Parathyroid adenoma (tissue), 2 donors: ENCODE data around the gene EIF2AK3.

Experiments used
- H2AFZ ChIP-seq: fragments of 300-600 bp; sonication (generic); one replicate; pipeline ENCODE4 v1.7.0; 2017; ENCODE audit warnings: antibody characterized with exemption, mild to moderate bottlenecking
- H3K27ac ChIP-seq: fragments of 300-600 bp; sonication (generic); one replicate; pipeline ENCODE4 v1.7.0; 2017
- H3K27me3 ChIP-seq: fragments of 300-600 bp; sonication (generic); one replicate; pipeline ENCODE4 v1.7.0; 2017; ENCODE audit warnings: low read length; ENCODE audit not compliant: control insufficient read depth, insufficient read depth
- H3K36me3 ChIP-seq: fragments of 300-600 bp; sonication (generic); one replicate; pipeline ENCODE4 v1.7.0; 2017; ENCODE audit warnings: low read length; ENCODE audit not compliant: control insufficient read depth, insufficient read depth
- H3K4me1 ChIP-seq: fragments of 300-600 bp; sonication (generic); one replicate; pipeline ENCODE4 v1.7.0; 2017; ENCODE audit warnings: control low read depth
- H3K4me2 ChIP-seq: fragments of 300-600 bp; sonication (generic); one replicate; pipeline ENCODE4 v1.7.0; 2017; ENCODE audit warnings: low read length
- H3K4me3 ChIP-seq: fragments of 300-600 bp; sonication (generic); one replicate; pipeline ENCODE4 v1.7.0; 2017; ENCODE audit warnings: low read depth, low read length
- H3K79me2 ChIP-seq: fragments of 300-600 bp; sonication (generic); one replicate; pipeline ENCODE4 v1.7.0; 2017; ENCODE audit warnings: control low read depth
- H3K9ac ChIP-seq: fragments of 300-600 bp; sonication (generic); one replicate; pipeline ENCODE4 v1.7.0; 2017; ENCODE audit warnings: mild to moderate bottlenecking
- H3K9me3 ChIP-seq: fragments of 300-600 bp; sonication (generic); one replicate; pipeline ENCODE4 v1.7.0; 2017; ENCODE audit warnings: low read length; ENCODE audit not compliant: control insufficient read depth
- TF ChIP-seq, protein P1 (sequence below): fragments of 300-600 bp; sonication (generic); IDR thresholded peaks from one replicate; pipeline ENCODE4 v1.7.0; 2017; ENCODE audit warnings: antibody characterized with exemption, mild to moderate bottlenecking
- donor health status: primary hyperparathyroidism.

Gene EIF2AK3

DNA sequence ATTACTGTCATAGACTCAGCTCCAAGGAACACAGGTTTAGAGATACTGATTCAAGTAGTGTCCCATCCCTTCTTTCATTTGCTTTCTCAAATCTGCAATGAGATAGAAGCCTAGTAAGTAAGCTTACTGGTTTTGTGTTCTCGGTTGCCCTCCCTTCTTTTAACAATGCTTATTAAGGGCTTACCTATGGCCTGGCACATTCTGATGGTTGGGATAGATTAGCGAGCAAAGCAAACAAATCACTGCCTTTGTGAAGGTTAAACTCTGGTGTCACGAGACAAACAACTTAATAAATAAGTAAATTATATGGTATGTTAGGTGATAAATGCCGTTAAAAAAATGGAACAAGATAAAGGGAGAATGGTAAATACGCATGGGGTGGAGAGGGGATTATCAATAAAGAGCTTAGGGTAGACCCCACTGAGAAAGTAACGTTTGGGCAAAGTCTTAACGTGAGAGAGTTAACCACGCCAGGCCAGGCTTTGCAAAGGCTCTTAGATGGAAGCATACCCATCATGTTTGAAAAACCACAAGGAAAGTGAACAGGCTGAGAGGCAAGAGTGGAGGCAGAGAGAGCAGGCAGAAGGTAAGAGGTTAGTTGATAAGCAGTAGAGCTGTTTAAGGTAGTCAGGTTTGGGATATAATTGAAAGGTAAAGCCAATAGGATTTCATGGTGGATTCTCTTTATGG is 31.0 kb downstream of the EIF2AK3 start:
- H2AFZ ChIP-seq: no peak overlapping the region
- H3K27ac ChIP-seq: no peak overlapping the region
- TF ChIP-seq, protein P1, sequence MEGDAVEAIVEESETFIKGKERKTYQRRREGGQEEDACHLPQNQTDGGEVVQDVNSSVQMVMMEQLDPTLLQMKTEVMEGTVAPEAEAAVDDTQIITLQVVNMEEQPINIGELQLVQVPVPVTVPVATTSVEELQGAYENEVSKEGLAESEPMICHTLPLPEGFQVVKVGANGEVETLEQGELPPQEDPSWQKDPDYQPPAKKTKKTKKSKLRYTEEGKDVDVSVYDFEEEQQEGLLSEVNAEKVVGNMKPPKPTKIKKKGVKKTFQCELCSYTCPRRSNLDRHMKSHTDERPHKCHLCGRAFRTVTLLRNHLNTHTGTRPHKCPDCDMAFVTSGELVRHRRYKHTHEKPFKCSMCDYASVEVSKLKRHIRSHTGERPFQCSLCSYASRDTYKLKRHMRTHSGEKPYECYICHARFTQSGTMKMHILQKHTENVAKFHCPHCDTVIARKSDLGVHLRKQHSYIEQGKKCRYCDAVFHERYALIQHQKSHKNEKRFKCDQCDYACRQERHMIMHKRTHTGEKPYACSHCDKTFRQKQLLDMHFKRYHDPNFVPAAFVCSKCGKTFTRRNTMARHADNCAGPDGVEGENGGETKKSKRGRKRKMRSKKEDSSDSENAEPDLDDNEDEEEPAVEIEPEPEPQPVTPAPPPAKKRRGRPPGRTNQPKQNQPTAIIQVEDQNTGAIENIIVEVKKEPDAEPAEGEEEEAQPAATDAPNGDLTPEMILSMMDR: no peak

DNA sequence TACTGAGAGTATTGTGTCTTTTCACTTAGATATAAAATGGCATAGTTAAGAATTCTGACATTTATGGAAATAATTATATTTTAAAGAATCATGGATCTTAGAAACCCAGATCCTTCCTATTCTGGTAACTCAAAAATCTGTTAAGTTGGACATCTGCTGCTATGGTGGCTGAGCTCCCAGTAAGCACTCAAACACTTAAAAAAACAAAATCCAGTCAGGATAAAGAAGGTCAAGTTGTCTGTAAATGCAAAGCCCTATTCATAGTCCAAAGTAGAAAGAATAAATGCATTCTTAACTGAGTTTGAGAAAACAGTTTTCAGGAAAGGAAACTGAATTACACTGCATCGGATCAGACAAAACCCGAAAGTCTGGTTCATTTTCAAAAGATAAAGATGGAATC is 35.6 kb downstream of the EIF2AK3 start:
- no peaks in the 10 kb centered on the region for H3K36me3 ChIP-seq
- H3K79me2 ChIP-seq: no peaks in the 10 kb centered on the region
- no peaks in the 10 kb centered on the region for H3K9me3 ChIP-seq
- H3K4me3 ChIP-seq: no peak overlapping the region
- H2AFZ ChIP-seq: no peak overlapping the region
- H3K27ac ChIP-seq: no peak overlapping the region
- H3K4me2 ChIP-seq: no peak overlapping the region
- H3K4me1 ChIP-seq: no peaks in the 10 kb centered on the region
- H3K9ac ChIP-seq: no peak overlapping the region
- H3K27me3 ChIP-seq: no peaks in the 10 kb centered on the region
- TF ChIP-seq, protein P1: no peak

More for the DNA sequence above, 31.0 kb downstream of the EIF2AK3 start:
- Histone ChIP-seq H3K27me3 (no peaks in the 10 kb centered on the region), H3K9ac (no peak overlapping the region), H3K4me2 (no peak overlapping the region), H3K36me3 (no peaks in the 10 kb centered on the region), H3K4me1 (no peaks in the 10 kb centered on the region), H3K79me2 (peaks cover 6% of the 10 kb centered on the region), H3K4me3 (no peak overlapping the region), H3K9me3 (no peaks in the 10 kb centered on the region)

DNA sequence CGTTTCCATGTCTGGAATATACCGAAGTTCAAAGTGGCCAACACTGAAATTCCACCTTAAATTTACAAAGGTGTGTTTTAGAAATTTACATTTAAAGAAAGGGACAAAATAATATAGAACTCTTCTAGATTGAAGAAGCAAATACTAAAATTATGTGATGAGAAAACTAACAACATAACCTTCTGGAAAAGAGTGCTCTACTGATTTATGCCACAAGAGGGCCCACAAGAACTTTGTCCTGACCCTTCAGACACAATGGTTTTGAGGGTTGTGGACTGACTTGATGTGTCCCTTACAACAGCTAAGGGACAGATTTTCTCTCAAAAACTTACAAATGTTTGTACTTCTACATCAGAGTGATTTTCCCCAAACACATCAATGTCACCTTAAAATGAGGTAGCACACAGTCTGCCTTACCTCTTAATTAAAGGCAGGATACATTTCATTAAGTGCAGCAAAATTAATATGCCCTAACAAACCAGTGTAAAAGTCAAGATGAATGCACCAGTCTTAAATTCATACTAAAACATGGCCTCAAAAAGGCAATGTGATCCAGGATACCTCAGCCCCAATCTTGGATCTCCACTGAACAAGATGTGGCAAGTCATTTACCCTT is 36.2 kb downstream of the EIF2AK3 start:
- H3K4me2 ChIP-seq: no peak overlapping the region
- H3K79me2 ChIP-seq: no peaks in the 10 kb centered on the region
- no peaks in the 10 kb centered on the region for H3K4me1 ChIP-seq
- H3K36me3 ChIP-seq: no peaks in the 10 kb centered on the region
- H3K27ac ChIP-seq: no peak overlapping the region
- no peak overlapping the region for H2AFZ ChIP-seq
- H3K9ac ChIP-seq: no peak overlapping the region
- H3K4me3 ChIP-seq: no peak overlapping the region
- H3K27me3 ChIP-seq: no peaks in the 10 kb centered on the region
- no peaks in the 10 kb centered on the region for H3K9me3 ChIP-seq
- TF ChIP-seq, protein P1: peak; percentile 79

DNA sequence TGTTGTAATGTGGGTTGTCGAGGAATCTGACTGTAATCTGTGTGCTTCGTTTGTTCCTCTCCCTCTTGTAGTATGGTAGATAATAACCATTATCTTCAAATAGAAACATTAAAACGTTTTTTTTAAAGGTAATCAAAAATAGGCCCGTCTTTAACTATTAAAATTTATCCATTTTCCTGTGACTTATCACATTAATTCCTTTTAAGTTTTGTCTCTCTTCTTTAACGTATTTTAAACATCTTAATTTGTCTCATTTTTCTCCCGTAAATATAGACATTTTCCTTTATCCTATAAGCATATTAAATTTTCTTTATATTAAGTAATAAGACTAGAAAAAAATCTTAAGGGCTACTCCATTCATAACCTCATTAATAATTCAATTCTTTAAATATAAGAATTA is 41.3 kb downstream of the EIF2AK3 start:
- H3K4me3 ChIP-seq: no peak overlapping the region
- no peaks in the 10 kb centered on the region for H3K4me1 ChIP-seq
- no peak overlapping the region for H3K9ac ChIP-seq
- H3K79me2 ChIP-seq: no peaks in the 10 kb centered on the region
- no peak overlapping the region for H3K4me2 ChIP-seq
- no peaks in the 10 kb centered on the region for H3K27me3 ChIP-seq
- TF ChIP-seq, protein P1: no peak
- H2AFZ ChIP-seq: no peak overlapping the region
- H3K9me3 ChIP-seq: no peaks in the 10 kb centered on the region
- H3K36me3 ChIP-seq: no peaks in the 10 kb centered on the region
- H3K27ac ChIP-seq: no peak overlapping the region

DNA sequence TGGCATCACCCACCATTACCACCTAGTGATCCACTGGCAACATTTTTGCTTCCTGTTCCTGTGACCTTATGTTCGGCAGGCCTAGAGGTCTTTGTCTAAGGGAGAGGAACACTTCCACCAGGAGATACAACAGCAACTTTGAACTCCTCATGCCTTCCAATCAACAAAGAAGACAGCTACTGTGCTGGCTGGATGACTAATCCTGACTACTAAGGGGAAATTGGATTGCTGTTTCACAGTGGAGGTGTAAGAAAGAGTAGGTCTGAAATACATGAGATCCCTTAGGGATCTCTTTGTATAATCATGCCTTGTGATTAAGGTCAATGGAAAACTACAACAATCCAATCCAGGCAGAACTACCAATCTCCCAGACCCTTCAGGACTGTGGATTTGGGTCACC is 45.2 kb downstream of the EIF2AK3 start:
- no peak overlapping the region for H2AFZ ChIP-seq
- H3K4me1 ChIP-seq: no peaks in the 10 kb centered on the region
- H3K9ac ChIP-seq: no peak overlapping the region
- no peak overlapping the region for H3K4me2 ChIP-seq
- H3K27me3 ChIP-seq: no peaks in the 10 kb centered on the region
- TF ChIP-seq, protein P1: no peak
- no peaks in the 10 kb centered on the region for H3K36me3 ChIP-seq
- H3K9me3 ChIP-seq: no peaks in the 10 kb centered on the region
- no peak overlapping the region for H3K27ac ChIP-seq
- H3K4me3 ChIP-seq: no peak overlapping the region
- no peaks in the 10 kb centered on the region for H3K79me2 ChIP-seq
